Right lobe of liver (tissue), 6 donors: ENCODE data around the gene STX7. TPM values are rescaled to one million over a fixed set of nuclear protein-coding genes. Genes with fewer than 3 reads are reported as not detected.

Experiments
- ATAC-seq, 4 donors: fragments of 200-7000 bp; cut with Tn5 transposase; one replicate each; pipeline ENCODE4 v1.9.1; 2020; ENCODE audit warnings: mild to moderate bottlenecking in 4 of 4, moderate library complexity in 4 of 4
- DNase-seq, 3 donors: peaks; one replicate each; pipeline ENCODE4 v3.0.0-alpha.2; 2020
- H3K27ac ChIP-seq, 3 donors: fragments of 200-600 bp; one replicate each; pipeline ENCODE4 v1.8.0; 2022
- H3K27me3 ChIP-seq, 2 donors: fragments of 200-600 bp; one replicate each; pipeline ENCODE4 v1.8.0; 2022
- H3K36me3 ChIP-seq, 4 donors: fragments of 200-600 bp; sonication (generic) in 1 of 4; one replicate each; pipeline versions ENCODE4 v1.5.1 to v1.8.0; 2017 to 2022; ENCODE audit warnings: control low read depth in 1 of 4
- H3K4me1 ChIP-seq, 4 donors: fragments of 200-600 bp; sonication (generic) in 1 of 4; one replicate each; pipeline versions ENCODE4 v1.5.1 to v1.8.0; 2017 to 2022; ENCODE audit warnings: control low read depth in 1 of 4
- H3K4me3 ChIP-seq, 3 donors: fragments of 200-600 bp; one replicate each; pipeline ENCODE4 v1.8.0; 2022
- H3K9me3 ChIP-seq, 4 donors: fragments of 200-600 bp; sonication (generic) in 1 of 4; one replicate each; pipeline versions ENCODE4 v1.5.1 to v1.8.0; 2017 to 2022; ENCODE audit warnings: control low read depth in 1 of 4
- POLR2A ChIP-seq: fragments of 450-650 bp; IDR thresholded peaks from one replicate; pipeline ENCODE4 v1.6.1; 2017; ENCODE audit warnings: antibody characterized with exemption, mild to moderate bottlenecking
- WGBS: methylation state at CpG from one replicate; pipeline ENCODE4 v1.1.6; 2018; ENCODE audit warnings: low coverage, low lambda C conversion rate; ENCODE audit not compliant: insufficient coverage; ENCODE audit errors: missing lambda C conversion rate; 5-methylcytosine and 5-hydroxymethylcytosine counted together
- intact Hi-C, 2 donors: fragments of 100-400 bp; cut with DNase I; formaldehyde crosslinking; loops; one replicate each; pipeline versions ENCODE4 v1.11.2 to v1.14.1; 2022
- total RNA-seq, 6 experiments: library from RNA; depleted of rRNA in 2 of 6; stranded (reverse); fragments of >200 nt in 2 of 6; fragmentation: NEBNext Ultra II Directional in 3 of 6; extraction: Animal tissue kit (Norgen Biotek cat#: 25700) in 3 of 6; gene quantifications; one replicate each; pipeline versions ENCODE4 v1.1.0 to v1.2.4, GENCODE V29; 2016 to 2023
- TF ChIP-seq, protein P1 (sequence below), 4 donors: fragments of 200-600 bp in 3 of 4; fragments of 450-650 bp in 1 of 4; IDR thresholded peaks; one replicate each; pipeline versions ENCODE4 v1.5.1 to v1.8.0; 2016 to 2022; ENCODE audit warnings: antibody characterized with exemption in 4 of 4, mild to moderate bottlenecking in 2 of 4
- donor health status: DM: no; HTN: yes; CAD: no.
- donor health status: DM: no; HTN: no; CAD: no.
- donor health status: DM: no; HTN: no; CAD: no.
- donor health status: DM: no; HTN: yes; CAD: no.
- donor health status: DM: no; HTN: yes; CAD: no.

STX7 gene
- total RNA-seq, 6 experiments from 2014 or later, result 14.9 to 28.5 (median 17.0) TPM

DNA sequence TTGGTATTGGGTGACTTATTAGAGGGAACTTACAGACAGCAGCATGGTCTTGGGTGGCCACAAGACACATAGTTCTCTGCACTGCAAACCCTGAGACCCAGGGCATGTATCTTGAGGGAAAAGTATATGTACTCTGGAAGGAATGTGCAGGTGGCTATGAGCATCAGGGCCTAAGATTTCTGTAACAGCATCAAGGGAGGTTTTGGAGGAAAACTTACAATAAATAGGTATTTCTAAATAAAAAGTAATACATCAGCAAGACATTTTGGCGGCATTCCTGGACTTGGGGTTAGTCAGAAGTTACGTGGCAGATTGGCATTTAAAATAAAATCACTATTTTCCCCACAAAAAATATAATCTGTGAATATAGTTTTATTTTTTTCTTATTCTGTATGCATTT, 8.0 kb upstream of the STX7 start:
- intact Hi-C loops, result loop anchor here (10.0 kb wide), 2 partner anchors 244 to 254 kb away; no protein-coding TSS in a partner anchor
- Histone ChIP-seq H3K4me1 (no peaks in the 10 kb centered on the region), H3K36me3 (no peaks in the 10 kb centered on the region), H3K27ac (no peak overlapping the region), H3K4me3 (no peak overlapping the region), H3K9me3 (no peaks in the 10 kb centered on the region), H3K27me3 (no peaks in the 10 kb centered on the region)
- 50% methylated on average over 2 of the region's 2 CpGs for WGBS
- no peak for ATAC-seq
- DNase-seq, result no peak
- TF ChIP-seq POLR2A, result no peak
- TF ChIP-seq, protein P1, sequence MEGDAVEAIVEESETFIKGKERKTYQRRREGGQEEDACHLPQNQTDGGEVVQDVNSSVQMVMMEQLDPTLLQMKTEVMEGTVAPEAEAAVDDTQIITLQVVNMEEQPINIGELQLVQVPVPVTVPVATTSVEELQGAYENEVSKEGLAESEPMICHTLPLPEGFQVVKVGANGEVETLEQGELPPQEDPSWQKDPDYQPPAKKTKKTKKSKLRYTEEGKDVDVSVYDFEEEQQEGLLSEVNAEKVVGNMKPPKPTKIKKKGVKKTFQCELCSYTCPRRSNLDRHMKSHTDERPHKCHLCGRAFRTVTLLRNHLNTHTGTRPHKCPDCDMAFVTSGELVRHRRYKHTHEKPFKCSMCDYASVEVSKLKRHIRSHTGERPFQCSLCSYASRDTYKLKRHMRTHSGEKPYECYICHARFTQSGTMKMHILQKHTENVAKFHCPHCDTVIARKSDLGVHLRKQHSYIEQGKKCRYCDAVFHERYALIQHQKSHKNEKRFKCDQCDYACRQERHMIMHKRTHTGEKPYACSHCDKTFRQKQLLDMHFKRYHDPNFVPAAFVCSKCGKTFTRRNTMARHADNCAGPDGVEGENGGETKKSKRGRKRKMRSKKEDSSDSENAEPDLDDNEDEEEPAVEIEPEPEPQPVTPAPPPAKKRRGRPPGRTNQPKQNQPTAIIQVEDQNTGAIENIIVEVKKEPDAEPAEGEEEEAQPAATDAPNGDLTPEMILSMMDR (IDR thresholded peaks at IDR 0.05), result no peak

DNA sequence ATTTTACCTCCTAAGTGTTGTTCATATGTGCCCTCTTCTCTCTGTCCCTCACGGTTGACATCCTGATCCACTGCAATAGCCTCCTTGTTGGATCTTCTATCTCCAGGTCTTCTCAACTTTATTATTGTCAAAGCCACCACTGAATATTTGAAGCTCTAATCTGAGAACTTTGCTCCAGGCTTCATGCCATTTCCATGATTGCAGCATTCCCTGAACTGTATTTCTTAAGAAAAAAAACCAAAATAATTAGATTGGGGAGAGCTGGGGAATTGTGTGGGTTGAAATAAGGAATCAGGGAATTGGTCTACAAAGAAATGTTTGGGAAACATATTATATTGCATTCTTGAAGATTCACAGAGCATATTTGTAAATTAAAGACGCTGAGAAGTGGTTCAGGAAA, 2.5 kb upstream of the STX7 start:
- TF ChIP-seq, protein P1 (IDR thresholded peaks at IDR 0.05), result no peak
- no peak for TF ChIP-seq POLR2A
- H3K27me3 ChIP-seq, result no peaks in the 10 kb centered on the region
- no peak overlapping the region for H3K4me3 ChIP-seq
- peaks cover 0 to 14% (median 0%) of the 10 kb centered on the region in 4 donors for H3K4me1 ChIP-seq
- intact Hi-C loops, result no loop called here
- no peaks in the 10 kb centered on the region for H3K9me3 ChIP-seq
- 47% methylated on average over 2 of the region's 2 CpGs for WGBS
- DNase-seq (no peak), ATAC-seq (no peak)
- no peaks in the 10 kb centered on the region for H3K36me3 ChIP-seq
- H3K27ac ChIP-seq, result no peak overlapping the region

DNA sequence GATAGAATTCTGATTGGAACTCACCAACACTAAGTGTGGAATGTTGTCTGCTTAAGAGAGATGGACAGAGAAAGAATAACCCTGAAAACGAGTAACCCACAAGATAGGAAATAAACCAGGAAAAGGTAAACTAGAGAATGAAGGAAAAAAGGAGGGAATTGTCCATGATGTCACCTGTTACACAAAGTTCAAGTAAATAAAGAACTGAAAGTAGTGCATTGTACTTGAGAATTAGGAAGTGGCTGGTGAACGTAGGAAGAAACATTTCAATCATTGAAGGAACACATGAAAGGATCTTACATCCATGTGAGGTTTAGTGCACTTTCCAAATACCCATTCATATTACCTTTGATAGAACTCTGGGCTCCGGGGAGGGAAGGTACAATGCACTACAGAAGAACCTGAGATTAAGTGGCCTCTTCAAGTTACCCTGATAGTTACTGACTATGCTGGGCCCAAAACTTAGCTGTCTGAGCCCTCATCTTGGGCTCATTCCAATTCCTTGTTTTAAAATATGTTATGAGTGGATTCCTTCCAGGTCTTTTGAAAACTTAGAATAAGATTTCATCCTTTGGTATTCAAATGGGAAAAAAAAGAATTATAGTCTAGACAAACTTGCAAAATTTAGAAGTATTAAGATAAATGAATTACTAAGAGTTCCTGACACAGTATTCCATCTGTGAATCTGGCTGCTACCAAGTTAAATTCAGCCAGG, 1.1 kb upstream of the STX7 start:
- ATAC-seq (peak in 2 of 4 donors; percentile 4 to 30), DNase-seq (no peak)
- Histone ChIP-seq H3K4me3 (peak overlapping the region; percentile 86 to 96 (median 91)), H3K36me3 (no peaks in the 10 kb centered on the region), H3K27ac (peak overlapping the region in 2 of 3 donors; percentile 79 to 92), H3K27me3 (no peaks in the 10 kb centered on the region), H3K9me3 (no peaks in the 10 kb centered on the region), H3K4me1 (peaks cover 0 to 14% (median 0%) of the 10 kb centered on the region in 4 donors)
- no peak for TF ChIP-seq POLR2A
- TF ChIP-seq, protein P1 (IDR thresholded peaks at IDR 0.05), result no peak
- 6% methylated on average over 2 of the region's 3 CpGs for WGBS
- intact Hi-C loops, result no loop called here

- Histone ChIP-seq H3K27ac (peak overlapping the region; percentile 70 to 92 (median 79)), H3K36me3 (no peaks in the 10 kb centered on the region), H3K4me3 (peak overlapping the region; percentile 86 to 96 (median 91)), H3K9me3 (no peaks in the 10 kb centered on the region), H3K27me3 (no peaks in the 10 kb centered on the region), H3K4me1 (peaks cover 0 to 14% (median 0%) of the 10 kb centered on the region in 4 donors)
- TF ChIP-seq, protein P1 (IDR thresholded peaks at IDR 0.05), result no peak
- no peak for TF ChIP-seq POLR2A
- intact Hi-C loops, result no loop called here
- WGBS, result 1% methylated on average over 7 of the region's 7 CpGs
- ATAC-seq (no peak), DNase-seq (no peak)
Measured at GRCh38 chr6:132512342-132512637, 626 bp downstream of the STX7 start.
